Measurements from ENCODE around the gene FBRSL1. TPM values are rescaled to one million over a fixed set of nuclear protein-coding genes. Genes with fewer than 3 reads are reported as not detected.
A peak's percentile ranks its signal among the peaks of the same experiment; 100 is the strongest.

FBRSL1 gene
- total and polyA plus RNA-seq, 9 of the 15 experiments (the other 6 are each of a cell fraction or from before 2014, with no cell fraction given), result 0.24 to 129 (median 7.3) TPM

GRCh38 chr12:132488127-132489077 is 1.5 kb upstream of the FBRSL1 start (continued):
- TF ChIP-seq GTF2B (IDR thresholded peaks at IDR 0.05; ENCODE audit: extremely low read depth, insufficient read length) (no peak), ZNF12 (CRISPR knock-in tag; IDR thresholded peaks at IDR 0.05) (0 out of 2 replicates have a peak, but pooled peaks have one; percentile 62), ID3 (CRISPR knock-in tag; IDR thresholded peaks at IDR 0.05) (no peak), ID3 (tag; IDR thresholded peaks at IDR 0.05) (no peak), E2F4 (CRISPR knock-in tag; IDR thresholded peaks at IDR 0.05; ENCODE audit: low read depth) (no peak), HDGF (IDR thresholded peaks at IDR 0.05) (no peak), HEY1 (CRISPR knock-in tag; IDR thresholded peaks at IDR 0.05; ENCODE audit: borderline replicate concordance) (no peak), MTF1 (CRISPR knock-in tag; IDR thresholded peaks at IDR 0.05; ENCODE audit: borderline replicate concordance) (no peak), TAF7 (tag; IDR thresholded peaks at IDR 0.05) (no peak), SREBF2 (CRISPR knock-in tag; IDR thresholded peaks at IDR 0.05) (no peak), CTCFL (IDR thresholded peaks at IDR 0.05; ENCODE audit: borderline replicate concordance, insufficient read depth, low read depth, low read length, poor library complexity, severe bottlenecking) (no peak), BCLAF1 (IDR thresholded peaks at IDR 0.05; ENCODE audit: borderline replicate concordance in 1 of 2, control insufficient read depth in 1 of 2, low read depth in 2 of 2, low read length in 1 of 2) (no peak)
